Bronchial epithelial cell (primary cell): Measurements from ENCODE around the gene FAM131C. TPM values are rescaled to one million over a fixed set of nuclear protein-coding genes. Genes with fewer than 3 reads are reported as not detected.

Experiments
- DNase-seq: peaks from one replicate; pipeline ENCODE4 v3.0.0-alpha.2; 2010; ENCODE audit warnings: low read depth
- FAIRE-seq: peaks from 2 replicates; lab custom pipeline; 2011; peaks lifted over from hg19 to GRCh38; lab: Jason Lieb, UNC
- H3K27me3 ChIP-seq: 2 replicates; pipeline ENCODE4 v1.5.1; 2011; ENCODE audit warnings: low read length; ENCODE audit not compliant: control insufficient read depth, insufficient read depth
- H3K36me3 ChIP-seq: 2 replicates; pipeline ENCODE4 v1.5.1; 2011; ENCODE audit warnings: low read length; ENCODE audit not compliant: control insufficient read depth, insufficient read depth
- H3K4me3 ChIP-seq: 2 replicates; pipeline ENCODE4 v1.5.1; 2011; ENCODE audit warnings: mild to moderate bottlenecking, low read depth, low read length, control low read depth
- total RNA-seq: library from RNA; depleted of rRNA; stranded (reverse); fragments of >200 nt; gene quantifications from 2 replicates; pipeline ENCODE4 v1.2.1, GENCODE V29; 2014
- TF ChIP-seq, protein P1 (sequence below): IDR thresholded peaks from 2 replicates; pipeline ENCODE4 v1.5.1; 2011; ENCODE audit warnings: mild to moderate bottlenecking, moderate library complexity, low read length, control low read depth, inconsistent platforms; ENCODE audit not compliant: insufficient read depth, severe bottlenecking

FAM131C gene
- total RNA-seq, 1 donor from 2014 or later, result 0.53 TPM

DNA sequence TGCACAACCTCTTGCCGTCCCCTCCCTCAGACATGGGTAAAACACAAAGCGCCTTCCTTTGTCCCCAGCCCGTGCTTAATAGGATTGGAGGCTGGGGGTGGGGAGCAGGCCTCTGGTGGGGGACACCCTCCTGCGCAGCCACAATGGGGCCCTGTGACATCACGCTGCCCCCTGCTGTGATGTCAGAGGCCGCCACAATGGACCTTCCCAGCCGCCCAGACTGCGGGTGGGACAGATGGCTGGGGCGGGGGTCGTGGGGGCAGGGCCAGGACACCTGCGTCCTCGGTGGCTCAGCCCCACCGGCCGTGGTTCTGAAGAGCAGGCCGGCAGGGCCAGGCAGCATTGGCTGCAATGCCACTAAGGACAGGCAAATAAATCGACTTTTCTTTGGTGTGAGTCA, 42.6 kb upstream of the FAM131C start:
- FAIRE-seq, result no peak
- Histone ChIP-seq H3K36me3 (no peaks in the 10 kb centered on the region), H3K4me3 (no peak overlapping the region), H3K27me3 (no peaks in the 10 kb centered on the region)
- no peak for DNase-seq
- TF ChIP-seq, protein P1, sequence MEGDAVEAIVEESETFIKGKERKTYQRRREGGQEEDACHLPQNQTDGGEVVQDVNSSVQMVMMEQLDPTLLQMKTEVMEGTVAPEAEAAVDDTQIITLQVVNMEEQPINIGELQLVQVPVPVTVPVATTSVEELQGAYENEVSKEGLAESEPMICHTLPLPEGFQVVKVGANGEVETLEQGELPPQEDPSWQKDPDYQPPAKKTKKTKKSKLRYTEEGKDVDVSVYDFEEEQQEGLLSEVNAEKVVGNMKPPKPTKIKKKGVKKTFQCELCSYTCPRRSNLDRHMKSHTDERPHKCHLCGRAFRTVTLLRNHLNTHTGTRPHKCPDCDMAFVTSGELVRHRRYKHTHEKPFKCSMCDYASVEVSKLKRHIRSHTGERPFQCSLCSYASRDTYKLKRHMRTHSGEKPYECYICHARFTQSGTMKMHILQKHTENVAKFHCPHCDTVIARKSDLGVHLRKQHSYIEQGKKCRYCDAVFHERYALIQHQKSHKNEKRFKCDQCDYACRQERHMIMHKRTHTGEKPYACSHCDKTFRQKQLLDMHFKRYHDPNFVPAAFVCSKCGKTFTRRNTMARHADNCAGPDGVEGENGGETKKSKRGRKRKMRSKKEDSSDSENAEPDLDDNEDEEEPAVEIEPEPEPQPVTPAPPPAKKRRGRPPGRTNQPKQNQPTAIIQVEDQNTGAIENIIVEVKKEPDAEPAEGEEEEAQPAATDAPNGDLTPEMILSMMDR, result no peak

DNA sequence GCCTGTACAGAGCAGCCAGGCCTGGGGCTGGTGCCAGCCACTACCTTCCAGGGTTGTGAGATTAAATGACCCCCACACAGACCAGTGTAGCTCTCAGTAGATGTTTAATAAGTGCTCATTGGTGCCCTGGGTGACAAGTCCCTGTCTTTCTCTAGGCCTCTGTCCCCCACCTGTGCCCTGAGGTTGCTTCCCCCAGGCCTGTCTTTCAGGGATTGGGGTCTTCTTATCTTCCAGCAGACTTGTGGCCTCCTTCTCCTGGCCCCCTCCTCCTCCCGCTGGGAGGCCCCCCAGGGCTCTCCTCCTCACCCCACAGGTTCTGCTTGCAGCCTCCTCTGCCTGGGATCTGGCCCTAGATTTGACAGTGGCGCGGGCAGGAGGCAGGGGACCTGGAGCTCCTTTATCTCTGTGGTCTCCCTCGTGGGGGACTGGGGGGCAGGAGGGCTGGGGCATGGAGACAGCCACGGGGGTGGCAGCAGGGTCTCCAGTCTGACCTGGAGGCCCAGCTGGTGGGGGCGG, 42.1 kb upstream of the FAM131C start:
- Histone ChIP-seq H3K27me3 (no peaks in the 10 kb centered on the region), H3K36me3 (no peaks in the 10 kb centered on the region), H3K4me3 (no peak overlapping the region)
- no peak for FAIRE-seq
- TF ChIP-seq, protein P1, result no peak
- no peak for DNase-seq

DNA sequence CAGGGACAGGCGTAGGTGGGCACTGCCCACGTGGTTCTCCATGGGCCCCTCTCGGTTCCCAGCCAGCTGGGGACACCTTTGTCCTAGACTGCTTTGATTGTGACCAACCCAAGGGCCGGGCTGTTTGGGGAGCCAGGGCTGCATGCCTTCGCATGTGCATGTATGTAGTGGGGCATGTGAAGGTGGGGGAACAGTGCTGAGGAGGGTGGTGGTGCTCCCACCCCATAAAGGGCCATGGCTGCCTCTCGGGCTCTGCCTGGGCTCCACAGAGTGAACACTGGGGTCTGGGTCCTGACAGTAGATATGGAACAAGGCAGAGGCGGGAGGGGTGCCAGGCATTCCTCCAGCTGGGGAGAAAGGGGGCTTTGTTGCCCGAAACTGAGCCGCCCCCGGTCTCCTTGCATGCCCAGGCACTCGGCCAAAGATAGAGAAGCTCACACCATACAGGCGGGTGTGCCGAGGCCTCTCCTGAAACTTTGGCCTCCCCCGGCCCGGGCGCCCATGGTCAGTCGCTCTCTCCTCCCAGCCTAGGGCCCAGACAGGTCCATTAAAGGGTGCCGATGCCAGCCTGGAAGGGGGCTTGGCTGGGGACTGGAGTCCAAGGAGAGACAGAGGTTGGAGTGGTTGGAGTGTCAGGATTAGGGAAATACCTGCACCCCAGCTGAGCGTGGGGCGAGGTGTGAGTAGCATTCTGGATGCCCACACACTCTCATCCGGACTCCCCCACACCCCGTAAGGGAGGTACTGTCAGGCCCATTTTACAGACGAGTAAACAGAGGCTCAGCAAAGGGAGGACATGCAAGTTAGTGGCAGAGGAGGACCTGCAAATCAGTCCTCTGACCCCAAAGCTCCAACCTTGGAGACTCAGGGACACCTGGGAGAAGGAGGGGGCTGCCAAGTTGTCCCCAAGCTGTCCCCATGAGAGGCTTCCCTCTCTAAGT, 41.3 kb upstream of the FAM131C start:
- TF ChIP-seq, protein P1, result no peak
- no peak for DNase-seq
- FAIRE-seq, result no peak
- Histone ChIP-seq H3K27me3 (no peaks in the 10 kb centered on the region), H3K4me3 (no peak overlapping the region), H3K36me3 (no peaks in the 10 kb centered on the region)

DNA sequence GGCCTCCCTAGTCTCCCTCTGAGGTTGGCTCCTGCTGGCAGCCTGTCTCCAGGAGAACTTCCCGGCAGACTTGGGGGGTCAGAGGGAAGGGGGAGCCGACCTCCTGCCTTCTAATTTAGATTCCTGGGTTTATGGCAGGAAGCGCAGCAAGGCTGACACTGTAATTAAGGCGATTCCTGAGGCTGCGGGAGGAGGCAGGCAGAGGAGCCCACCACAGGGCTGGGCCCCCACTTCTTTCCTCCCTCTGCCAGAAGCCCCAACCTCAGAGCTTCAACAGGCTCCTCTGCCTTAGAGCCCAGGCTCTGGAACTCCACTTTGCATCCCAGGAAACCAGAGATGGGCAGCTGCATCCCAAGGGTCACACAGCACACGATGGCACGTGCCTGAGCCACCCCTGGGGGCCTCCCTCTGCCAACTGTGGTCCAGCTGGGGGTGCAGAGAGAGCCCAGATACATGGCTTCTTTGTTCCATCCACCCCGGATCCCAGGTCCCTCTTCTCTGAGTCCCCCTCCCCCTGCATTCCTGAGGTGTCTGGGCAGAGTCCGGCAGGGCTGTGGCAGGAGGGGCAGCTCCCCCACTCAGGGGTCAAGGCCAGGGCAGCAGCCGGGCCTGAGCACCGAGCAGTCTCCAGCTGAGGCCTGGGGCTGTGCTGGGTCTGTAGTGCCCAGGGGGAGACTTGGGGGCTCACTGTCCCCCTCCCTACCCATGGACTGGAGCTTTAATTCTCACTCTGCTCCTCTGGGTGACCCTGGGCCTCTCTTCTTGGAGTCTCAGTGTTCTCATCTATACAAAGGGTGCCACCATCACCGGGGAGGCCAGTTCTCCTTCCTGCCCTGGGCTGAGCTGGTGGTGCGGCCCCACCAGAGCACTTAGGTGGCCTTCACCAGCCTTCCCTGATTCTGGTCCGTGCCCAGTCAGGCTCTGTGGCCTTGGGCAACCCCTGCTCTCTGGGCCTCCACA, 39.4 kb upstream of the FAM131C start:
- TF ChIP-seq, protein P1, result no peak
- H3K36me3 ChIP-seq, result no peaks in the 10 kb centered on the region
- no peaks in the 10 kb centered on the region for H3K27me3 ChIP-seq
- no peak overlapping the region for H3K4me3 ChIP-seq
- no peak for FAIRE-seq
- no peak for DNase-seq

DNA sequence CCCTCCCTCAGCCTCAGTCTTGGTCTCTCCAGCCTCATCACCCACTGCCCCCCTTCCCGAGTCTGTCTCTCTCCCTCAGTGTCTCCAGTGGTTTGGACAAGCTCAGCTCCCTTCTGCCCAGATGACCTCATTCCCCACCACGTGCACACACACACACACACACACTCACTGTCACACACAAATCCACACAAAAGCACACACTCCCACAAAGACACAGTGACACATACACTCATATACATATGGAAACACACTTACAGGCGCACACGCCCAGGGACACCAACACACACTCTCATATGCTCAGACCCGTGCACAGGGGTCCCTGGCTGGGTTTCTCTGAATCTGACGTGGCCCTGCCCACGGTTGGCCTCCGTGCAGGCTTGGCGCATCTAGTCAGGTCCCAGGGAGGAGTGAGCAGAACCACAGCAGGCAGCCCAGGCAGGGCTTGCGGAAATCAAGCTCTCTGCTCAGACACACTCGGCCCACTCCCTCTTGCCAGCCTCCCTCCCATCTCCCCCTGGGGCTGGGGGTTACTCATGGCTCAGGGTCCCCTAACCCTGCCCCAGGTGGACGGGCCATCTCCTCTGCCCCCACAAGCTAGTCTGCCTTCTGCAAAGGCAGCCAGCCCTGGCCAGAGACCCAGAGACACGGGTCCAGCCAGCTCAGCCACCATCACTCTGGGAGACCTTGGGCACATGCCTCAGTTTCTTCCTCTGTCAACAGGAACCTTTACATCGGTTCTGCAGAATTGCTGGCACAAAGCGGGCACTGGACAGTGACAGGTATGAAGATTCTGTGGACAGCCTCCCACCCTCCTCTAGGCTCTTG, 38.5 kb upstream of the FAM131C start:
- no peak for FAIRE-seq

More for the DNA sequence above, 38.5 kb upstream of the FAM131C start:
- no peak for DNase-seq
- Histone ChIP-seq H3K27me3 (no peaks in the 10 kb centered on the region), H3K36me3 (no peaks in the 10 kb centered on the region), H3K4me3 (no peak overlapping the region)
- TF ChIP-seq, protein P1, result no peak
